Muscle layer of duodenum (tissue), 2 donors: ENCODE results near the gene ELANE.
"Not testable (repeated sequence)": the region's sequence is repeated elsewhere in the genome, so short reads cannot be mapped to it uniquely, and the experiment has no call there.

Experiments
- H3K27ac ChIP-seq: one replicate; pipeline ENCODE4 v1.7.0; 2013; ENCODE audit warnings: mild to moderate bottlenecking, low read length
- H3K27me3 ChIP-seq: one replicate; pipeline ENCODE4 v1.7.0; 2013; ENCODE audit warnings: low read depth, mild to moderate bottlenecking, control low read depth, low read length
- H3K36me3 ChIP-seq, 2 donors: one replicate each; pipeline ENCODE4 v1.7.0; 2013; ENCODE audit warnings: low read length in 2 of 2, control low read depth in 1 of 2, mild to moderate bottlenecking in 1 of 2; ENCODE audit not compliant: insufficient read depth in 2 of 2, control insufficient read depth in 1 of 2
- H3K4me1 ChIP-seq, 2 donors: one replicate each; pipeline ENCODE4 v1.7.0; 2013; ENCODE audit warnings: low read length in 2 of 2, mild to moderate bottlenecking in 2 of 2, control low read depth in 1 of 2, moderate library complexity in 1 of 2; ENCODE audit not compliant: insufficient read depth in 2 of 2, control insufficient read depth in 1 of 2
- H3K4me3 ChIP-seq, 2 donors: one replicate each; pipeline ENCODE4 v1.7.0; 2013; ENCODE audit warnings: low read length in 2 of 2, low read depth in 1 of 2, mild to moderate bottlenecking in 1 of 2
- H3K9me3 ChIP-seq, 2 donors: one replicate each; pipeline ENCODE4 v1.7.0; 2013; ENCODE audit warnings: low read length in 2 of 2, control low read depth in 1 of 2, mild to moderate bottlenecking in 1 of 2; ENCODE audit not compliant: control insufficient read depth in 1 of 2
- donor health status: healthy.

ELANE gene

GRCh38 chr19:877992-878660 lies 26.0 kb downstream of the ELANE start:
- peaks cover 11 to 76% of the 10 kb centered on the region in 2 donors for H3K36me3 ChIP-seq
- H3K4me3 ChIP-seq, H3K27me3 ChIP-seq: not testable (repeated sequence)

GRCh38 chr19:878751-879561 lies 26.9 kb downstream of the ELANE start:
- H3K4me1 ChIP-seq, H3K4me3 ChIP-seq, H3K27ac ChIP-seq, H3K27me3 ChIP-seq, H3K9me3 ChIP-seq: not testable (repeated sequence)
- H3K36me3 ChIP-seq, result peaks cover 16 to 84% of the 10 kb centered on the region in 2 donors

More at GRCh38 chr19:877992-878660, 26.0 kb downstream of the ELANE start:
- not testable (repeated sequence) for H3K4me1 ChIP-seq, H3K27ac ChIP-seq, H3K9me3 ChIP-seq

DNA sequence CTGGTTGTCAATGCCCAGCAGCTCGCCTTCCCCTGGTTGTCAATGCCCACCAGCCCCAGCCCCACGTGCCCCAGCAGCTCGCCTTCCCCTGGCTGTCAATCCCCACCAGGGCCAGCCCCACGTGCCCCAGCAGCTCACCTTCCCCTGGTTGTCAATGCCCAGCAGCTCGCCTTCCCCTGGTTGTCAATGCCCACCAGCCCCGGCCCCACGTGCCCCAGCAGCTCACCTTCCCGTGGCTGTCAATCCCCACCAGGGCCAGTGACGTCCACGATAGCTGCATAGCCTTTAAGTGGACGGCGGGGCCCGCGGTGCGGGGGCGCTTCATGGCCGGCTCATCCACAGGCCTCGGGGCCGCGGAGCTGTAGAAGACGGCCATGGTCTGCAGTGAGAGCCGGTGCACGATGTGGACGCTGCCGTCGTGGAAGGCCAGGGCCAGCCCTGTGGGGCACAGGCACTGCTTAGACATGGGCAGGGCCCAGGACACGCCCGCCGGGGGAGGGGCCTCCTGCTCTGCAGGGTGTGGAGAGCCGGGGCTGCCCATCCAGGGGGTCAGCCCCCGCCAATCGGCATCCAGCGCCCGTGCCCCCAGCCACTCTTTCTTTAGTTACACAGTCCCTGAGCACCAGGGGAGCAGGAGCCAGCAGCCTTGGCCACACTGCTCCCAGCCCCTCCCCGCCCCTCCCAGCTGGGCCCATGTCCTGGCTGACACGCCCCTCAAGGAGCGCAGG lies 27.8 kb downstream of the ELANE start:
- H3K27me3 ChIP-seq, result no peaks in the 10 kb centered on the region
- H3K9me3 ChIP-seq, result no peaks in the 10 kb centered on the region
- H3K27ac ChIP-seq, result no peak overlapping the region
- H3K4me1 ChIP-seq, result no peaks in the 10 kb centered on the region
- no peak overlapping the region for H3K4me3 ChIP-seq
- peaks cover 16 to 87% of the 10 kb centered on the region in 2 donors for H3K36me3 ChIP-seq

DNA sequence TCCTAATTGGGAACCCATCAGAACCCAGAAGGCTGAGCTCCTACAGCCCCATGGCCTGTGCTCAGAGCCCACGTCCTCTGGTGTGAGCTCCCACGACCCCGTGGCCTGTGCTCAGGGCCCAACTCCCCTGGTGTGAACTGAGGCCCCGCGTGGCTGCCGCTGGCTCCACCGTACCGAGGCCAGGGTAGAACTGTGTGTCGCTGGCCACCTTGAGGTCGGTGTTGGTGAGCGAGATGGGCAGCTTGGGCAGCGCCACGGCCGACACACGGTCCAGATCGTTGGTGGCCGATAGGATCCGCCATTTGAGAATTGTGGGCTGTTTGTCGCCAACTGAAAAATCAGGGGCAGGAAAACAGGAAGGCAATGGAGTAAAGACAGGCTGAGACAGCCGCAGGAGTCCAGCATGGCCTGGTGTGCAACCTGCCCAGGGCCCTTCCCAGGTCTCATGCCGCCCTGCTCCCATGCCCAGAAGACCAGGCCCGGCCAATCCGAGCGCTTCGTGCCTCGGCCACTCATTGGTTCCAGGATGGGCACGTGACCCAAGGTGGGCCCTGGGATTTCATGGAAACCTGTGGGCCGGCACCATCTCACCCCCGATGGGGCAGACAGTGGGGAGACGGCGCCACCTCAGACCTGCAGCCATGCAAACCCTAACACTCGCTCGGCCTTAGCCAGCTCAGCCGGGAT lies 29.4 kb downstream of the ELANE start:
- Histone ChIP-seq H3K36me3 (peaks cover 16 to 89% of the 10 kb centered on the region in 2 donors), H3K4me1 (no peaks in the 10 kb centered on the region), H3K9me3 (no peaks in the 10 kb centered on the region), H3K4me3 (no peak overlapping the region), H3K27me3 (no peaks in the 10 kb centered on the region), H3K27ac (no peak overlapping the region)

GRCh38 chr19:882871-883497 lies 30.9 kb downstream of the ELANE start:
- H3K36me3 ChIP-seq, result peaks cover 16 to 80% of the 10 kb centered on the region in 2 donors
- H3K4me1 ChIP-seq, result no peaks in the 10 kb centered on the region
- H3K9me3 ChIP-seq, result no peaks in the 10 kb centered on the region
- H3K27ac ChIP-seq, result no peak overlapping the region
- no peak overlapping the region for H3K4me3 ChIP-seq
- H3K27me3 ChIP-seq, result no peaks in the 10 kb centered on the region

GRCh38 chr19:883661-884211 lies 31.6 kb downstream of the ELANE start:
- Histone ChIP-seq H3K9me3 (no peaks in the 10 kb centered on the region), H3K36me3 (peaks cover 16 to 80% of the 10 kb centered on the region in 2 donors), H3K27me3 (no peaks in the 10 kb centered on the region), H3K4me1 (no peaks in the 10 kb centered on the region), H3K27ac (no peak overlapping the region), H3K4me3 (no peak overlapping the region)

- Histone ChIP-seq H3K27ac (no peak overlapping the region), H3K4me1 (no peaks in the 10 kb centered on the region), H3K9me3 (no peaks in the 10 kb centered on the region), H3K36me3 (peaks cover 17 to 76% of the 10 kb centered on the region in 2 donors), H3K4me3 (no peak overlapping the region), H3K27me3 (no peaks in the 10 kb centered on the region)
These were observed 32.5 kb downstream of the ELANE start for GRCh38 chr19:884420-885211.

DNA sequence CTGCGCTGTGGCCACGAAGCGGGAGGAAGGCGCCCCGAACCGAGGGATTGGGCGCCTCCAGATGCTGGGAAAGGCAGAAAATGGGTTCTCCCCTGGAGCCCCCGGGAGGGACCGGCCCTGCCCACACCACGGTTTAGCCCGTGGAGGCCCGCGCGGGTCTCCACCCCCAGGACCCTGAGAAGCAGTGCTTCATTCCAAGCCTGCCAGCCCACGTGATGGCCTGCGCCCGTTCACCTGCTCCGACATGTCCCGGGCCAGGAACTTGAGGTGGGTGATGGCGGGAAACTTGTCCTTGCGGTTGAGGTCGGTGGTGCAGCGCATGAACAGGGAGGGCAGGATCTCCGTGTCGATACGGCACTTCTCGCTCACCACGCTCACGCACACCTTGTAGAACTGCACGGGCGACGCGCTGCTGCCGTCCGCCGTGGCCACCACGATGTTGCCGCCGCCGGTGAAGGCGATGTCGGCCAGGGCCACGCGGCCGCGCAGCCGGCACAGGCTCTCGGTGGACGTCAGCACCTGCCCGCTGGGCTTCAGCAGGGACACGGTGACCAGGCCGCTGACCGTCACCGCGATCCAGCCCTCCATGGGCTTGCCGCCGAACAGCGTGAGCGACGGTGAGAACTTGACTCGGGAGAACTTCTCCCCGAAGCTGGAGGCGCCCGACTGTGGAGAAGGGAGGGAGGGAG lies 33.6 kb downstream of the ELANE start:
- H3K27ac ChIP-seq, result no peak overlapping the region
- H3K4me1 ChIP-seq, result peaks cover 0 to 1% of the 10 kb centered on the region in 2 donors
- H3K9me3 ChIP-seq, result no peaks in the 10 kb centered on the region
- H3K27me3 ChIP-seq, result no peaks in the 10 kb centered on the region
- peaks cover 22 to 78% of the 10 kb centered on the region in 2 donors for H3K36me3 ChIP-seq
- H3K4me3 ChIP-seq, result no peak overlapping the region

DNA sequence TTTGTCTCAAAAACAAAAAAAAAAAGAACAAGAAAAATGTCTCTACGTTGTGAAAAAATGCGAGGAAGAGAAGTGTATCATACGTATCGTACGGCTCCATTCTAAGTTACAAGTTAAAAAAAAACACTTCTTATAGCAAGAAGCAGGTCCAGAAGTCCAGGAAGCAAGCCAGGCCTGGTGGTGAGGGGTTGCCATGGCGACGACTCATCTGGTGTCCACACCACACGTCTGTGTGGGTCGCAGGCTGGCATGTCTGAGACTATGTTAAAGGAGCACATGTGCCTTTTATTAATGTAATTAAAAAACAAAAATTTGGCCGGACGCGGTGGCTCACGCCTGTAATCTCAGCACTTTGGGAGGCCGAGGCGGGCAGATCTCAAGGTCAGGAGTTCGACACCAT lies 35.0 kb downstream of the ELANE start:
- Histone ChIP-seq H3K36me3 (peaks cover 11 to 69% of the 10 kb centered on the region in 2 donors), H3K4me1 (peaks cover 0 to 15% of the 10 kb centered on the region in 2 donors), H3K27me3 (no peaks in the 10 kb centered on the region), H3K27ac (no peak overlapping the region), H3K4me3 (no peak overlapping the region), H3K9me3 (no peaks in the 10 kb centered on the region)
